GM21423 (cell line): ENCODE data around the gene C2CD2.

Experiments used
- ATAC-seq: cut with Tn5 transposase; IDR thresholded peaks from one replicate; pipeline ENCODE4 v1.9.1; 2021; ENCODE audit warnings: mild to moderate bottlenecking, moderate library complexity; ENCODE audit not compliant: unreplicated experiment

The C2CD2 gene

DNA sequence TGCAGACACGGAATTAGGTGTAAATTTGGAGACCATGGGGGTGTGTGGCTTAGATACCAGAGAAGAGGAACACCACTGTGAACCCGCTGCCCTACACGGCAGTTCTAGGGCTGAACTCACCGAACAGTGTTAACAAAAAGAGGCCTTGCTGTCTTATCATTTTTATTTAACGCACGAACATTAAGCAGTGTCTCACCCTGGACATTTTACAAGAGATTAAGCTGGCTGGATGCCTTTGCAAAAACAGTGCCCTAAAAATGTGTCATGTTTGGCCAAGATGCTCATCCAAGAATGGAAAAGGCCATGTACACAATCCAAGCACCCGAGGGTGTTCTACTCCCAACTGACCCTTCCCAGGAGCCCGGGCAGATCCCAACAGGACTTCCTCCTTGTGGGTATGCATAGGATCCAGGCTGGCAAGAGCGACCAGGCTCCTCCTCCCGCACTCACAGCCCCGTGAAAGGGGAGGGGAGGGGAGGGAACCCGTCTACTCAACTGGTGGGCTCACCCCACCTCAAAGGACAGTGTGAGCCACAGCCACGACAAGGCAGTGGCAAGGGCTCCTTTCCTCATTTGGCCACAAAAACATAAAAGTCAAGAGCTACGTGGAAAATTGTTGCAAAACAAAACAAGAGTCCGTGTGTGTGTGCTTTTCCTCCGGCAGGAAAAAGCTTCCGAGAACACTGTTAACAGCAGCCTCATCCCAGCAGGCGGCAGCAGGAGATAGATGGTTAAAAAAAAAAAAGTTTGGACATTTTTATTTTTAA, 20.3 kb downstream of the C2CD2 start:
- no peak for ATAC-seq

GRCh38 chr21:41932576-41933312, 21.1 kb downstream of the C2CD2 start:
- ATAC-seq: no peak

DNA sequence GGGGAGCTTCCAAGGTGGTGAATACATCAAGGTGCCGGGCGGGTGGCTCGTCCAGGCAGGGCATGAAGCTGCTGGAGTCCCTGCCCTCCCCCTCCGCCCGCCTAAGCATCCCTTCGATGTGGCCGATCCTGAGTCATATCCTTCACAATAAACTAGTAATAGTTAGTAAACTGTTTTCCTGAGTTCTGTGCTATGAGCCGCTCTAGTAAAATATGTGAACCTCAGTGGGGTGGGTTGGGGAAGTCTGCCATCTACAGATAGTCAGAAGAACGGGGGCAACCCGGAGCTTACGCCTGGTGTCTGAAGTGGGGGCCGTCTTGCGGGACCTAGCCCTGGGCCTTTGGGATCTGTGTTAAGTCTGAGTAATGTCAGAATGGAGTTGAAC, 21.6 kb downstream of the C2CD2 start:
- no peak for ATAC-seq

DNA sequence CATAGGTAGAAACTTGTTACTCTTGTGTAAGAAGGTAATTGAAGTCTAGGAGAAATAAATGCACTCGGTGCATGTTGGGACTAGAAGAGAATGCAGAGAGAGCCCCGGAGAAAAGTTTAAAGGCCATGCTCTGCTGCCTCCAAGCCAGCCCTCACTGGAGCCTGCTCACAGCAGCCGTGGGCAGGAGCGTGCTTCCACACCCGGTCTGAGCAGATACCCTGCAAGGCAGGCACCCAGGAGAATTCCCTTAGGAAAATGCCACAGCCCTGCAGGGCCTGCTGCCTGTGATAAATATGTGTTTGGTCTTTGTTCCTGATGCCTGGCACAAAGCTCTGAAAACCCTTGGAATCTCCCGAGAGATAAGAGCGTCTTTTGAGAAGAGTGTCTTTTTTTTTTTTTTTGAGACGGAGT, 22.8 kb downstream of the C2CD2 start:
- ATAC-seq: no peak

GRCh38 chr21:41929248-41929647, 24.6 kb downstream of the C2CD2 start:
- no peak for ATAC-seq

- ATAC-seq: peak; percentile 40
Measured at GRCh38 chr21:41928621-41929220, 25.1 kb downstream of the C2CD2 start.

- ATAC-seq: no peak
Measured at GRCh38 chr21:41927727-41928409, 25.9 kb downstream of the C2CD2 start.

DNA sequence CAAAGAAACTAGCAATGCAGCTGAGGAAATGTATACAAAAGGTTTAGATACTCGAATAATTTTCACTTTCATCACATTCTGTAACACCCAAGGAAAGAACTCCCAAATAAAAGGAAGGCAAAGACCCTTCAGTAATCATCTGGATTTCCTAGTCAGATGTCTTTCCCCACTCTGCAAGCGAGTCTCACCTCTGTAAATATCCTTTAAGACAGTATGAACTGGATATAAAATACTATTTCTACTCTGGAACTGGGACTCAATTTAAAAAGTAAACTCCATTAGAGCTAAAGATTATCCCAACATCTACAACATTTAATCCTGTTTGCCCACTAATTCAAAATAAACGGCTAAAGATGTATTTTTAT, 27.0 kb downstream of the C2CD2 start:
- ATAC-seq: no peak

GRCh38 chr21:41926117-41926806, 27.6 kb downstream of the C2CD2 start:
- ATAC-seq: no peak

DNA sequence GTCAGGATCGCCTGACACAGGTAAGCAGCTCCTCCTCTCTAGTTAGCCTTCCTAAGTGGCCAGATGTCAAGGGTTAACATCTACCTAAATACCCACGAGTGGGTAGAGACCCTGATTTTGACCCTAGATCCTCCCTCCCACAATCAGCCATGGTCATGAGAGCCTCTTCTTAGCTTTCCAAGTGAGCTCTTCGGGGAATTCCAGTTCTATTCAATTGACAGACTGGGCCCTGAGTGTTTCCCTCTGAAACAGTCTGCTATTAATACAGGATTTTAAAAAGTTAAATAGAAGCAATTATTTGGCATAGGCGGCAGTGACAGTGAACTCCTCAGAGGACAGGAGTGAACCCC, 28.1 kb downstream of the C2CD2 start:
- no peak for ATAC-seq

GRCh38 chr21:41924368-41924754, 29.5 kb downstream of the C2CD2 start:
- ATAC-seq: no peak

DNA sequence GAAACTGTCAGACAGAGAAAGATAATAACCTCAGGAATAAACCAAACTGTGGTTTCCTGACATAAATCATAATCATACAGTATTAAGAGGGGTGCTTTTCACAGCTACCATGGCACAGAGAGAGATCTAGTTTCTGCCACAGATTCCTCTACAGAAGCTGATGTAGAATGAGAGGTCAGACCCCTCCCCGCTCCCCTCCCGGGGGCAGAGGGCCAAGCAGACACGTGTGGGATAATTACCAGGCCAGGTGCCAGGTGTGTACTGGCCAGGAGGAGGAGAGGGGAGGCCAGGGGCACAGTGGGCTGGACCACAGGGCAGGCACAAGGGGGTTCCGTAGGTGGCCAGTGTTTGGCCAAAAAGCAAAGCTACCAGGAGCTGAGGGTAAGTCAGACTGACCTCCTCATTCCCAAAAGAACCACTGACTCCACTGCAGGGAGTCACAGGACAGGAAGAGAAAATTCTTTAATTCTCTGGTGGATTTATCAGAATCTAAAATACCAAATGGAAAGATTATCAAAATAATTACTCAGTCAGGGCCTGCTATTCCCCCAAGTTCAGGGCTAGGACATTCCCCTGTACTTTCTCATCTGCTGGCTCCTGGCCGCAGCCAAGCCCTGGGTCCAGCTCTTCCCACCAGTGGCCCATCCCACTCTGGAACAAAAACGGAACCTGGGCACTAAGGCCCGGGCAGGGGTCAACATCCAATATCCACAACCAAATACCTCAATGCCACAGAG, 30.0 kb downstream of the C2CD2 start:
- ATAC-seq: no peak

GRCh38 chr21:41923186-41923585, 30.6 kb downstream of the C2CD2 start:
- no peak for ATAC-seq

- ATAC-seq: no peak
Measured at GRCh38 chr21:41921021-41921420, 32.8 kb downstream of the C2CD2 start.

GRCh38 chr21:41920476-41920875, 33.3 kb downstream of the C2CD2 start:
- ATAC-seq: no peak

GRCh38 chr21:41919666-41920398, 34.0 kb downstream of the C2CD2 start:
- no peak for ATAC-seq

DNA sequence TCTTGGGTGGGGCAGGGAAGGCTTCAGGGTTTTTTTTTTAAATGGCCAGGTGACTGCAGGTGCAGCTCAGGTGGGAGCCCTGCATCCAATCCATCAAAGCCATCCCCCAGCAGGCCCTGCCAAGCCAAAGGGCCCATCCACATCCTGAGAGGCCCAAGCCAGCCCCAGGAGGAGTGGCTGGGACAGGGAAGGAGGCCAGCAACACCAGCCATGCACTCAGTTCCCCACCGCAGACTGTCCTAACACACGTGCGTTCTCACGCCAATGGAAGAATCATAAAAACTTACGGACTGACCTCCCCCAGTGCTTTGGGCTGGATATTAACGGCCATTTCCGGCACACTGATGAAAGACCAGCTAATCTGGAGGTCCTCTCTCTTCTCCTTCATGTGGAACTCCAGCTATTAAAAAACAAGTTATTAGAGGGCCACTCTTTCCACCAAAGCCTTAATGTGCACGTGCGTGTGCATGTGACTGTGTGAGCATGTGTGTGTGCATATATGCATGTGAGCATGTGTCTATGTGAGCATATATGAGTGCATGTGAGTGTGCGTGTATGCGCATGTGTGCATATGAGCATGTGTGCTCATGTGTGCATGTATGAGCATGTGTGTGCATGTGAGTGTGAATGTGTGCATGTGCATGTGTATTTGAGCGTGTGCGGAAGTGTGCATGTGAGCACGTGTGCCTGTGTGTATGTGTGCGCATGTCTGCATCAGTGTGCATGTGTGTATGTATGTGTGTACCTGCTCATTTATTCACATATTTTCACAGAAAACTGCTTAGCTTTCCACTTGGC, 35.1 kb downstream of the C2CD2 start:
- ATAC-seq: no peak

- no peak for ATAC-seq
Measured at GRCh38 chr21:41917531-41917930, 36.3 kb downstream of the C2CD2 start.

DNA sequence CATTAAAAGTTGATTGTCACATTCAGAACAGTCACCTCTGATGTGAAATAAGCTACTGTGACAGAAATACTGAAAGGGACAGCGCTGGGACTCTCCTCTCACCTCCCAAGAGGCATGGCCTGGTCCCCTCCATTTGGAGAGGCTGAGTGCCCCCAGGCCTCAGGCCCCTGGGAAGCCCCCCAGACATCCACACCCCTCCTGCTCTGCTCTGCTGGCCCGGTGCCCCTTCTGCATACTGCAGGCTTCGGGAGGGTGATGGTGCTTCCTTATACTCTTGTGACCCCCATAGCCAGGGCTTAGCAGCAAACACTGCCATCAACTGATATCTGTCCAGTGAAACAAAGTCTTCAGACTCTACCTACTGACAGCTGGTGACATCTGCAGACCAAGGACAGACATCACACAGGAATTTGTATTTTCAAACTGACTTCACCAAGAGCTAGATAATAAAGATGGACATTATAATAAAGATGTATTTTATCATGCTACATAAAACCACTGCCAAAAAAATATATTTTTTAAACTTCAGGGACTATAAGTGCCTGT, 36.9 kb downstream of the C2CD2 start:
- no peak for ATAC-seq
